Measurements from ENCODE around the gene RXFP4. TPM values are rescaled to one million over a fixed set of nuclear protein-coding genes. Genes with fewer than 3 reads are reported as not detected.

The RXFP4 gene
- total and polyA plus RNA-seq, 9 of the 15 experiments (the other 6 are each of a cell fraction or from before 2014, with no cell fraction given) = 0.64 TPM; not detected in 8

DNA sequence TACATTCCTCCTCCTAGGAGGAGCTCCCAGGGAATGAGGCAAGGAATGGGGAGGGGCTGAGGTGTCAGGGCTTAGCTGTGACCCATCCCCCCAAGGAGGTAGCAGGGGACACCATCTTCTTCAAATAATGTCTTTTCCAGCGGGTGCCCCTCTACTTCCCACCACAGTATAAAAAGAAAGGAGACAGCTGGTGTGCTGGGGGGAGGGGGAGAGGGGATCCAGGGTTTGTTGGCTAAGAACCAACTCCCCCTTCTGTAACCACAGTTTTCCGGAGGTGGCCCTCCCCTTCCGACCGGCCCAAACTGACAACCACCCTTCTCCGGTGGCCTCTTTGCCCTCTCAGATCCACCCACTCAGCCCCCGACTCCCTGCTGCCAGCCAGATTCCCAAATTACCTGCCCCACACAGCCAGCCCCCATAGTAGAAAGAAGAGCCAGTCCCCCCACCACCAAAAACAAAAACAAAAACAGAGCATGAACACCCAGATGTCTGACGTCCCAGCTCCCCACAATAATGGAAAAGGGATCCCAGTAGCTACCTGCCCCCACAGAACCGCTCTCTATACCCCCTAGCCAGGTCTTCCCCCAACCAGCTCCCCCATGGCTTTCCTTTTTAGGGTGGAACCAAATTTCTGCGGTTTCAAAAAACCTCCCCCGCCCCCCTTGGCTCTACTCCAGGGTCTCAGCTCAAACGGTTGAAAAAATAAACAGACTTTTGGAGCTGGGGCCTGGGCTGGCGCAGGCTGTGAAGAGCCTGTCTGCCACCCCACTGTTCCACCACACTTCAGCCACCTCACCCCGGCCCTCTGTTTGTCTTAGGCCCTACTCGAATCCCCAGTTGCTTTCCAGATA lies 34.8 kb downstream of the RXFP4 start (continued):
- TF ChIP-seq, protein P1, sequence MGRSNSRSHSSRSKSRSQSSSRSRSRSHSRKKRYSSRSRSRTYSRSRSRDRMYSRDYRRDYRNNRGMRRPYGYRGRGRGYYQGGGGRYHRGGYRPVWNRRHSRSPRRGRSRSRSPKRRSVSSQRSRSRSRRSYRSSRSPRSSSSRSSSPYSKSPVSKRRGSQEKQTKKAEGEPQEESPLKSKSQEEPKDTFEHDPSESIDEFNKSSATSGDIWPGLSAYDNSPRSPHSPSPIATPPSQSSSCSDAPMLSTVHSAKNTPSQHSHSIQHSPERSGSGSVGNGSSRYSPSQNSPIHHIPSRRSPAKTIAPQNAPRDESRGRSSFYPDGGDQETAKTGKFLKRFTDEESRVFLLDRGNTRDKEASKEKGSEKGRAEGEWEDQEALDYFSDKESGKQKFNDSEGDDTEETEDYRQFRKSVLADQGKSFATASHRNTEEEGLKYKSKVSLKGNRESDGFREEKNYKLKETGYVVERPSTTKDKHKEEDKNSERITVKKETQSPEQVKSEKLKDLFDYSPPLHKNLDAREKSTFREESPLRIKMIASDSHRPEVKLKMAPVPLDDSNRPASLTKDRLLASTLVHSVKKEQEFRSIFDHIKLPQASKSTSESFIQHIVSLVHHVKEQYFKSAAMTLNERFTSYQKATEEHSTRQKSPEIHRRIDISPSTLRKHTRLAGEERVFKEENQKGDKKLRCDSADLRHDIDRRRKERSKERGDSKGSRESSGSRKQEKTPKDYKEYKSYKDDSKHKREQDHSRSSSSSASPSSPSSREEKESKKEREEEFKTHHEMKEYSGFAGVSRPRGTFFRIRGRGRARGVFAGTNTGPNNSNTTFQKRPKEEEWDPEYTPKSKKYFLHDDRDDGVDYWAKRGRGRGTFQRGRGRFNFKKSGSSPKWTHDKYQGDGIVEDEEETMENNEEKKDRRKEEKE (IDR thresholded peaks at IDR 0.05; ENCODE audit: borderline replicate concordance in 1 of 2, control insufficient read depth in 1 of 2, low read depth in 2 of 2, low read length in 1 of 2) = no peak
- TF ChIP-seq TAL1 (IDR thresholded peaks at IDR 0.05) (no peak), ZNF75A (CRISPR knock-in tag; IDR thresholded peaks at IDR 0.05) (no peak), KLF1 (tag; IDR thresholded peaks at IDR 0.05) (no peak), RBM15 (IDR thresholded peaks at IDR 0.05; ENCODE audit: insufficient read depth, low read length) (no peak), MEF2D (tag; conservative IDR thresholded peaks at IDR 0.05; ENCODE audit: low read depth) (no peak), ZNF133 (CRISPR knock-in tag; IDR thresholded peaks at IDR 0.05) (no peak)
